Measurements from ENCODE around the gene NDUFS7. TPM values are rescaled to one million over a fixed set of nuclear protein-coding genes. Genes with fewer than 3 reads are reported as not detected.

Gene NDUFS7
- total and polyA plus RNA-seq, 2 donors (not counting 3 experiments of a cell fraction or from before 2014, with no cell fraction given), result 101 to 224 TPM

DNA sequence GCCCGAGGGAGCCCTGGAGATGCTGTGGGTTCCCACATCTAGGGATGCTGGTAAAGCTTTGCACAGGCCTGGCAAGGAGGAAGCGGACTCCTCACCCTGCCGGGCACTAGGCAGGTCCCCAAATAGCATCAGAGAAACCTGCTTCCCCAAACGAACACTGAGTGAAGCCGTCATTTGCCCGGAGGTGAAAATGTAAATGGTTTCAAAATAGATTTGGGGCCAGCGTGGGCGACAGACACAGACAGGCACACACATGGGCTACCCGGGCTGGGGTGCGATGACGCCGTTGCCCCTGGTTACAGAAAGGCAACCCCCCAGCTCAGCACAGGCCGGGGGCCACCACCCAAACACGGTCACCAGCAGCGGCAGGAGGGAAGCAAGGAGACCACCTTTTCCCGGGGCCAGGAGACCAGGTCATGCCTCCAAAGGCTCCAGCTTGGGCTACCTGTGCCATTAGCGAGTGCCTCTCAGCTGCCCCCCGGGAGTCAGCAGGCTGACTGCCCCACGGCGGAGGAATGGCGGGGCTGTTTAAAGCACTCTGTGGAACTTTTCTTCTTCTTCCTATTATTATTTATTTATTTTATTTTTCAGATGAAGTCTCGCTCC lies 47.5 kb upstream of the NDUFS7 start:
- Histone ChIP-seq H3K27me3 (ENCODE audit: control insufficient read depth in 2 of 2, insufficient read depth in 2 of 2, low read length in 2 of 2) (peaks cover 0 to 2% of the 10 kb centered on the region in 2 experiments), H3K4me1 (ENCODE audit: control insufficient read depth, extremely low read depth, insufficient read depth, low read length) (no peaks in the 10 kb centered on the region), H3K36me3 (ENCODE audit: control insufficient read depth in 2 of 2, extremely low read depth in 1 of 2, insufficient read depth in 2 of 2, low read length in 2 of 2) (no peaks in the 10 kb centered on the region), H4K20me1 (replicated peaks; ENCODE audit: control insufficient read depth, extremely low read depth, insufficient read depth, low read length) (no peaks in the 10 kb centered on the region), H3K4me3 (replicated peaks in 1 of 3; ENCODE audit: insufficient read depth in 1 of 3, low read depth in 1 of 3, low read length in 3 of 3) (no peak overlapping the region), H3K4me2 (ENCODE audit: insufficient read depth, low read length) (no peak overlapping the region), H3K9me3 (replicated peaks; ENCODE audit: control insufficient read depth, insufficient read depth, low read length) (no peaks in the 10 kb centered on the region), H3K27ac (ENCODE audit: insufficient read depth, low read depth, low read length) (no peak overlapping the region), H3K9me1 (replicated peaks; ENCODE audit: control insufficient read depth, extremely low read depth, insufficient read depth, low read length) (no peaks in the 10 kb centered on the region), H3K9ac (replicated peaks; ENCODE audit: extremely low read depth, insufficient read depth, low read length) (no peak overlapping the region), H2AFZ (ENCODE audit: low read depth, low read length) (no peak overlapping the region), H3K79me2 (ENCODE audit: control insufficient read depth, insufficient read depth, low read length) (no peaks in the 10 kb centered on the region)
- ChIA-PET POLR2A (no interaction called here), CTCF (interaction anchor here (1.4 kb wide), 1 partner anchor 20 kb away, joined by 5 read pairs; no protein-coding TSS in a partner anchor)
- no peak for DNase-seq (ENCODE audit: low read depth, low spot score)
- no TSS peak for BruUV-seq (replicated peaks)
- intact Hi-C loops (cut with micrococcal nuclease), result no loop called here
- no peak for FAIRE-seq
- TF ChIP-seq FOS (IDR thresholded peaks at IDR 0.05; ENCODE audit: borderline replicate concordance, insufficient read depth, low read length), result no peak
- TF ChIP-seq, protein P1, sequence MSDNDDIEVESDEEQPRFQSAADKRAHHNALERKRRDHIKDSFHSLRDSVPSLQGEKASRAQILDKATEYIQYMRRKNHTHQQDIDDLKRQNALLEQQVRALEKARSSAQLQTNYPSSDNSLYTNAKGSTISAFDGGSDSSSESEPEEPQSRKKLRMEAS (IDR thresholded peaks at IDR 0.05; ENCODE audit: insufficient read depth, insufficient read length), result no peak
- dilution Hi-C loops (cut with MboI; ENCODE audit: extremely low pct_ligation_motif_present, low sequenced_read_pairs), result no loop called here

- no TSS peak for BruUV-seq (replicated peaks)
- CTCF ChIA-PET, result interaction anchor here (0.6 to 0.7 kb wide), 2 partner anchors 62 to 498 kb away, joined by 3 read pairs; no protein-coding TSS in a partner anchor
Observed at GRCh38 chr19:1340681-1341469, 42.8 kb upstream of the NDUFS7 start.

More at GRCh38 chr19:1340681-1341469, 42.8 kb upstream of the NDUFS7 start:
- no peaks in the 10 kb centered on the region for H3K4me1 ChIP-seq (ENCODE audit: control insufficient read depth, extremely low read depth, insufficient read depth, low read length)
- DNase-seq (ENCODE audit: low read depth, low spot score) (no peak), FAIRE-seq (no peak)
- TF ChIP-seq EZH2 (IDR thresholded peaks at IDR 0.05; ENCODE audit: borderline replicate concordance, low read depth, low read length, severe bottlenecking) (no peak), POLR2A (IDR thresholded peaks at IDR 0.05; ENCODE audit: low read depth, low read length) (no peak), JUN (IDR thresholded peaks at IDR 0.05; ENCODE audit: borderline replicate concordance, insufficient read depth, insufficient read length, low read depth) (no peak), POLR2AphosphoS5 (IDR thresholded peaks at IDR 0.05; ENCODE audit: insufficient read depth, low read depth, low read length) (no peak), FOS (IDR thresholded peaks at IDR 0.05; ENCODE audit: borderline replicate concordance, insufficient read depth, low read length) (no peak), CTCF (IDR thresholded peaks at IDR 0.05; ENCODE audit: extremely low read depth in 1 of 2, insufficient read depth in 1 of 2, low read depth in 1 of 2, low read length in 2 of 2) (no peak), MYC (IDR thresholded peaks at IDR 0.05; ENCODE audit: low read depth, low read length) (no peak), GATA2 (IDR thresholded peaks at IDR 0.05; ENCODE audit: insufficient read depth, insufficient read length, low read depth, low read length) (no peak)
- TF ChIP-seq, protein P1 (IDR thresholded peaks at IDR 0.05; ENCODE audit: insufficient read depth, insufficient read length), result no peak
- H3K36me3 ChIP-seq (ENCODE audit: control insufficient read depth in 2 of 2, extremely low read depth in 1 of 2, insufficient read depth in 2 of 2, low read length in 2 of 2), result no peaks in the 10 kb centered on the region
- dilution Hi-C loops (cut with MboI; ENCODE audit: extremely low pct_ligation_motif_present, low sequenced_read_pairs) (no loop called here), intact Hi-C loops (cut with micrococcal nuclease) (no loop called here)
- H3K4me2 ChIP-seq (ENCODE audit: insufficient read depth, low read length), result no peak overlapping the region
- no peak overlapping the region for H3K27ac ChIP-seq (ENCODE audit: insufficient read depth, low read depth, low read length)
- H3K9me1 ChIP-seq (replicated peaks; ENCODE audit: control insufficient read depth, extremely low read depth, insufficient read depth, low read length), result no peaks in the 10 kb centered on the region
- H2AFZ ChIP-seq (ENCODE audit: low read depth, low read length), result no peak overlapping the region
- H3K9me3 ChIP-seq (replicated peaks; ENCODE audit: control insufficient read depth, insufficient read depth, low read length), result no peaks in the 10 kb centered on the region
- H3K4me3 ChIP-seq (replicated peaks in 1 of 3; ENCODE audit: insufficient read depth in 1 of 3, low read depth in 1 of 3, low read length in 3 of 3), result no peak overlapping the region
- no peaks in the 10 kb centered on the region for H3K79me2 ChIP-seq (ENCODE audit: control insufficient read depth, insufficient read depth, low read length)
- no peak overlapping the region for H3K9ac ChIP-seq (replicated peaks; ENCODE audit: extremely low read depth, insufficient read depth, low read length)
- POLR2A ChIA-PET, result no interaction called here
- no peaks in the 10 kb centered on the region for H3K27me3 ChIP-seq (ENCODE audit: control insufficient read depth in 2 of 2, insufficient read depth in 2 of 2, low read length in 2 of 2)
- no peaks in the 10 kb centered on the region for H4K20me1 ChIP-seq (replicated peaks; ENCODE audit: control insufficient read depth, extremely low read depth, insufficient read depth, low read length)
